Sigmoid colon (tissue), 4 donors: ENCODE data around the gene TMPRSS9.

Experiments used
- CTCF ChIP-seq, 4 experiments: fragments of 450-650 bp in 3 of 4; fragments of 200-600 bp in 1 of 4; IDR thresholded peaks; one replicate each; pipeline ENCODE4 v1.5.1; 2016 to 2019; ENCODE audit warnings: antibody characterized with exemption in 4 of 4, mild to moderate bottlenecking in 3 of 4, moderate library complexity in 2 of 4
- POLR2A ChIP-seq, 2 donors: fragments of 450-650 bp; IDR thresholded peaks; one replicate each; pipeline ENCODE4 v1.6.1; 2016; ENCODE audit warnings: antibody characterized with exemption in 2 of 2, mild to moderate bottlenecking in 2 of 2, moderate library complexity in 2 of 2
- POLR2AphosphoS5 ChIP-seq, 4 donors: sonication (generic); formaldehyde crosslinking; IDR thresholded peaks; one replicate each; pipeline ENCODE4 v1.6.1; 2017; ENCODE audit warnings: antibody characterized with exemption in 4 of 4

- TF ChIP-seq POLR2A (IDR thresholded peaks at IDR 0.05) (no peak), CTCF (IDR thresholded peaks at IDR 0.05) (no peak), POLR2AphosphoS5 (IDR thresholded peaks at IDR 0.05) (no peak)
Measured at GRCh38 chr19:2340496-2341243, 19.4 kb upstream of the TMPRSS9 start.
